Fibroblast of gingiva (primary cell): ENCODE data around the gene NHERF2.
A peak's percentile ranks its signal among the peaks of the same experiment; 100 is the strongest.

Experiments
- DNase-seq: peaks from one replicate; pipeline ENCODE4 v3.0.0-alpha.2; 2011; ENCODE audit warnings: low read depth

The NHERF2 gene

GRCh38 chr16:2083409-2083808 lies 56.7 kb downstream of the NHERF2 start:
- no peak for DNase-seq

DNA sequence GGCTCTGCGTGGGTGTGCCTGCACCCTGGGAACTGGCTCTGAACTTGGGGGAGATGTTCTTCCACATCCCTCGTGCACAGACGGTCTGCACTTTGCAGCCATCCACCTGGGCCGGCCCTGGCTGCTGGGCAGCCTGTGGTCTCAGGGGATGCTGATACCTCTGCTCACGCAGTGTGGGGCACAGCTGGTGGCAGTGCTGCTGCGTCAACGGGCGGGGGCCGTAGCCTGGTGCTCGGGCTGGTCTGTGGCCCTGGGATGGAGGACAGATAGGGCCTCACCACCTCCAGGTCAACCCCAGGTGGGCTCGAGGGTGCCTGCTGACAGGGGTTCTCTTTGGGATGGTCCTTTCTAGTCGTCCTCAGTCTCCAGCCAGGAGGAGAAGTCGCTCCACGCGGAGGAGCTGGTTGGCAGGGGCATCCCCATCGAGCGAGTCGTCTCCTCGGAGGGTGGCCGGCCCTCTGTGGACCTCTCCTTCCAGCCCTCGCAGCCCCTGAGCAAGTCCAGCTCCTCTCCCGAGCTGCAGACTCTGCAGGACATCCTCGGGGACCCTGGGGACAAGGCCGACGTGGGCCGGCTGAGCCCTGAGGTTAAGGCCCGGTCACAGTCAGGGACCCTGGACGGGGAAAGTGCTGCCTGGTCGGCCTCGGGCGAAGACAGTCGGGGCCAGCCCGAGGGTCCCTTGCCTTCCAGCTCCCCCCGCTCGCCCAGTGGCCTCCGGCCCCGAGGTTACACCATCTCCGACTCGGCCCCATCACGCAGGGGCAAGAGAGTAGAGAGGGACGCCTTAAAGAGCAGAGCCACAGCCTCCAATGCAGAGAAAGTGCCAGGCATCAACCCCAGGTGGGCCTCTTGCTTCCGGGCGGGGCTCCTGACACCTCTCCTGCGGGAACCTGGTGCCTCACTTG lies 57.4 kb downstream of the NHERF2 start:
- DNase-seq = no peak

- no peak for DNase-seq
Observed at GRCh38 chr16:2084895-2085625, 58.4 kb downstream of the NHERF2 start.

- DNase-seq = peak; percentile 43
Observed at GRCh38 chr16:2085669-2086068, 59.0 kb downstream of the NHERF2 start.

GRCh38 chr16:2086106-2086742 lies 59.5 kb downstream of the NHERF2 start:
- DNase-seq = no peak

DNA sequence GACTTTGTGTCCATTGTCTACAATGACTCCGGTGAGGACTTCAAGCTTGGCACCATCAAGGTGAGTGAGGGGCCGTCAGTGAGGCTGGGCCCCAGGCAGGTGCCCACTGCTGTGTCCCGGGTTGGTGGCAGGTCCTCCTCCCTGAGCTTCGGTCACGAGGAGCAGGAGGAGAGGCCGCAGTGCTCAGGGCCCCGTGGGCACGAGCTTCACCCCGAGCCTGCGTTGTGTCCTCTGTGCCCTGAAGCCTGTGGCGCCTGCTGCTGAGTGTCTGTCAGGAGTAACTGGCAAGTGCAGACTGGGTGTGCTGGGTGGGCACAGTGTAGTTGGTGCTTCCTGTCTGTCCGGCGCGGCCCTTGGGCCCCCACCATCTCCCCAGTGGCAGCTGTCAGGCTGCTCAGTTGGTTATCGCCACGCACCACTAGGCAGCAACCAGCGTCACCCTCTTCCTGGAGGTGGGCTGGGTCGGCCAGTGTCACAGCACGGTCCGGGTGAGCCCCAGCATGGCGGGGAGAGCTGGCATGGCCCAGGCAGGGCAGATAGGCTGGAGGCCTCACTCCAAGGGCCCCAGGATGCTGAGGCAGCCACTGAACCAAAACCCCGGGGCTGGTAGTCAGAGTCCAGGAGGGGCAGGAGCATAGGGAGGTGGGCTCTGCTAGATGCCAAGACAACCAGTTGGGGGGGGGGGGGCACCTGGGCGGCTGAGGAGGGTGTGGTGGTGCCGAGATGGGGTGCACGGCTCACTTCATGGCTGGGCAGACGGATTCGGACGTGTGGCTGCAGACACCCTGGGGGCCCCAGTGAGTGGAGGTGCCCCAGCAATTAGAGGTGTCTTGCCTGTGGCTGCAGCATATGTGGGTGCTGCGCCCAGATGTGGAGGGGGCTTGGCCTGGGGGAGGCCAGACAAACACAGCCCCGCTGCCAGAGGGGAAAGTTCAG lies 60.4 kb downstream of the NHERF2 start:
- DNase-seq = no peak

DNA sequence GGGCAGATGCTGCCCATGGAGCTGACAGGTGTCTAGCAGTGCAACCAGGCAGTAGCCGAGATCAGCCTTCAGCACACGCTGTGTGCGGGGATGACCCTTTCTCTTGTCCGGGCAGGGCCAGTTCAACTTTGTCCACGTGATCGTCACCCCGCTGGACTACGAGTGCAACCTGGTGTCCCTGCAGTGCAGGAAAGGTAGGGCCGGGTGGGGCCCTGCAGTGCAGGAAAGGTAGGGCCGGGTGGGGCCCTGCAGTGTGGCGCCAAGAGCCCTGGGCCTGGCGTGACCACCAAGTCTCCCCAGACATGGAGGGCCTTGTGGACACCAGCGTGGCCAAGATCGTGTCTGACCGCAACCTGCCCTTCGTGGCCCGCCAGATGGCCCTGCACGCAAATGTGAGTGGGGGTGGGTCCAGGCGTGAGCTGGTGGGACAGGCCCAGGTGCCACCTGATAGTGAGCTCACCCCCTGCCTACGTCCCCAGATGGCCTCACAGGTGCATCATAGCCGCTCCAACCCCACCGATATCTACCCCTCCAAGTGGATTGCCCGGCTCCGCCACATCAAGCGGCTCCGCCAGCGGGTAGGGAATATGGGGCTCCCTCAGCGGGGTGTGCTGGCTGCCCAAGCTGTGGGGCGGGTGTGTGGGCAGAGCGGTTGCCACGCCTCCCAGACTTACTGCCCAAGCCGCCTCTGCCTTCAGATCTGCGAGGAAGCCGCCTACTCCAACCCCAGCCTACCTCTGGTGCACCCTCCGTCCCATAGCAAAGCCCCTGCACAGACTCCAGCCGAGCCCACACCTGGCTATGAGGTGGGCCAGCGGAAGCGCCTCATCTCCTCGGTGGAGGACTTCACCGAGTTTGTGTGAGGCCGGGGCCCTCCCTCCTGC lies 61.3 kb downstream of the NHERF2 start:
- no peak for DNase-seq
